Neuronal stem cell (in vitro differentiated cells): ENCODE data around the gene DCST1.
A peak's percentile ranks its signal among the peaks of the same experiment; 100 is the strongest.

Experiments
- DNase-seq: peaks from one replicate; pipeline ENCODE4 v3.0.0-alpha.2; 2013; ENCODE audit warnings: low spot score
- H2AFZ ChIP-seq: one replicate; pipeline ENCODE4 v1.6.1; 2013; ENCODE audit warnings: mild to moderate bottlenecking, low read length, inconsistent platforms
- H2AK5ac ChIP-seq: 2 replicates; pipeline ENCODE4 v1.6.1; 2013; ENCODE audit warnings: low read depth, mild to moderate bottlenecking, inconsistent platforms, low read length, moderate library complexity, mixed read lengths
- H2BK120ac ChIP-seq: 2 replicates; pipeline ENCODE4 v1.6.1; 2013; ENCODE audit warnings: low read depth, mild to moderate bottlenecking, inconsistent platforms, low read length, moderate library complexity, mixed read lengths
- H2BK12ac ChIP-seq: one replicate; pipeline ENCODE4 v1.6.1; 2013; ENCODE audit warnings: low read length, inconsistent platforms
- H2BK15ac ChIP-seq: 2 replicates; pipeline ENCODE4 v1.6.1; 2013; ENCODE audit warnings: mild to moderate bottlenecking, low read length, inconsistent platforms, mixed read lengths
- H2BK5ac ChIP-seq: one replicate; pipeline ENCODE4 v1.6.1; 2013; ENCODE audit warnings: inconsistent platforms, mild to moderate bottlenecking, low read length, moderate library complexity
- H3K14ac ChIP-seq: one replicate; pipeline ENCODE4 v1.6.1; 2013; ENCODE audit warnings: low read length, inconsistent platforms
- H3K18ac ChIP-seq: 2 replicates; pipeline ENCODE4 v1.6.1; 2013; ENCODE audit warnings: low read length, inconsistent platforms
- H3K23ac ChIP-seq: 2 replicates; pipeline ENCODE4 v1.6.1; 2013; ENCODE audit warnings: low read depth, mild to moderate bottlenecking, mixed read lengths, low read length, inconsistent platforms; ENCODE audit not compliant: poor library complexity
- H3K27ac ChIP-seq: replicated peaks from 3 replicates; pipeline ENCODE4 v1.5.1; 2013; ENCODE audit warnings: low read length, inconsistent platforms
- H3K27me3 ChIP-seq, 3 experiments: 2 replicates each; pipeline ENCODE4 v1.6.1; 2013; ENCODE audit warnings: low read length in 3 of 3, mild to moderate bottlenecking in 2 of 3, inconsistent platforms in 1 of 3, low read depth in 1 of 3, mixed read lengths in 1 of 3, moderate library complexity in 1 of 3; ENCODE audit not compliant: control insufficient read depth in 3 of 3, insufficient read depth in 3 of 3
- H3K36me3 ChIP-seq, 2 donors: replicated peaks in 1 of 2; 2 replicates each; pipeline ENCODE4 v1.6.1; 2013; ENCODE audit warnings: low read length in 2 of 2; ENCODE audit not compliant: control insufficient read depth in 2 of 2, insufficient read depth in 2 of 2
- H3K4ac ChIP-seq: 2 replicates; pipeline ENCODE4 v1.6.1; 2013; ENCODE audit warnings: inconsistent platforms, mild to moderate bottlenecking, low read length, moderate library complexity
- H3K4me1 ChIP-seq, 2 donors: 1 replicate in 1 of 2; 2 replicates in 1 of 2; pipeline ENCODE4 v1.6.1; 2013; ENCODE audit warnings: low read length in 2 of 2, low read depth in 1 of 2; ENCODE audit not compliant: control insufficient read depth in 2 of 2, insufficient read depth in 1 of 2
- H3K4me2 ChIP-seq: one replicate; pipeline ENCODE4 v1.6.1; 2013; ENCODE audit warnings: mild to moderate bottlenecking, low read length, inconsistent platforms; ENCODE audit not compliant: insufficient read depth, poor library complexity, severe bottlenecking
- H3K4me3 ChIP-seq, 2 donors: 2 replicates each; pipeline ENCODE4 v1.5.1; 2013; ENCODE audit warnings: low read length in 2 of 2, mild to moderate bottlenecking in 2 of 2, inconsistent platforms in 1 of 2, moderate library complexity in 1 of 2
- H3K79me1 ChIP-seq: one replicate; pipeline ENCODE4 v1.6.1; 2013; ENCODE audit warnings: low read depth, mild to moderate bottlenecking, inconsistent platforms, low read length, moderate library complexity
- H3K9ac ChIP-seq: one replicate; pipeline ENCODE4 v1.6.1; 2013; ENCODE audit warnings: mild to moderate bottlenecking, low read depth, low read length, inconsistent platforms; ENCODE audit not compliant: poor library complexity
- H3K9me3 ChIP-seq, 2 donors: replicated peaks in 1 of 2; 2 replicates each; pipeline versions ENCODE3 to v1.6.1; 2013; ENCODE audit warnings: low read length in 2 of 2, mild to moderate bottlenecking in 2 of 2, inconsistent platforms in 1 of 2, low read depth in 1 of 2, mixed read lengths in 1 of 2, moderate library complexity in 1 of 2; ENCODE audit not compliant: control insufficient read depth in 2 of 2, insufficient read depth in 1 of 2
- H4K8ac ChIP-seq: one replicate; pipeline ENCODE4 v1.6.1; 2013; ENCODE audit warnings: low read depth, mild to moderate bottlenecking, inconsistent platforms, low read length, moderate library complexity
- H4K91ac ChIP-seq: one replicate; pipeline ENCODE4 v1.6.1; 2013; ENCODE audit warnings: low read length, low read depth, mild to moderate bottlenecking, inconsistent platforms; ENCODE audit not compliant: poor library complexity
- WGBS, 2 donors: extraction: QIAGEN DNeasy Blood & Tissue Kit; methylation state at CpG; one replicate each; pipeline ENCODE4 v1.1.7; 2013; ENCODE audit warnings: missing lambda C conversion rate in 2 of 2, mixed read lengths in 1 of 2; ENCODE audit not compliant: insufficient read length in 2 of 2, insufficient replicate concordance in 1 of 2; ENCODE audit errors: extremely low coverage in 2 of 2; 5-methylcytosine and 5-hydroxymethylcytosine counted together

Gene DCST1

DNA sequence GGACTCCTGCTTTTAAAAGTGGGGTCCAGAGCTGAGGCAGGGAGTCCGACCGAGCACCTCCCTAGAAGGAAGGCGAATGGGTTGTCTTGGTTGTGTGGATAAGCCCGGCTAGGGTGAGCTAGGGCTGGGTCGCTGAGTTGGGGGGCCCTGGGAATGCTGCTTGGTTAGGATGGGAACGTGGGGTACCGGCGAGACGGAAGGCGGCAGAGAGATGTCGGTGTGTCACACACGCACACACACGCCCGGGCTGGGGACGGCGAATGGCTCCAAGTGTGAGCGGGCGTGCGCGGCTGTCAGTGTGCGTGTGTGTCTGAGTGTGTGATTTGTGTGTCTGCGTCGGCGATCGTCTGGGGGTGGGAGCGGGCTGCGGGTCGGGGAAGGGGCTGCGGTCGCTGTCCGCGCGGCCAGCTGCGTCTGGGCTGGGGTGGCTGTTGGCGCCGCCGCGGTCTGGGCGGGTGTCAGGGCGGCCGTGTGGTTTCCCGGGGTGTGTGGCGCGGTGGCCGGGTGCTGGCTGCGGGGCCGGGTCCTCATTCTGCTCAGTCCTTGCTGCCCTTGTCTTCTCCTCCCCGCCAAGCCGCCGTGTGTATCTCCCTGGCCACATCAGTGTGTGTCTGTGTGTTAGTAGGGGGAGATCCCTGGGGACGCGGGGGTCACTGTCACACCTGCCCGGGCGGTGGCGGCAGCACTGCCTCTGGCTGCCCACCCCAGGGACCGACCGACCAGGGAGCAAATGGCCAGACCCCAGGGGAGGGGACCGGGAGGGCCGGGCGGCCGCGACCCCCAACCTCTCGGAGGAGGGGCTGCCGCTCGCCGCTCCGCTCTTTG, 46.1 kb downstream of the DCST1 start:
- Histone ChIP-seq H4K91ac (no peak overlapping the region), H3K14ac (peak overlapping the region; percentile 28), H3K27me3 (peaks cover 30 to 54% (median 37%) of the 10 kb centered on the region in 3 experiments), H2AK5ac (peak overlapping the region; percentile 86), H2BK12ac (peak overlapping the region; percentile 69), H2BK15ac (peak overlapping the region; percentile 88), H3K4me2 (peak overlapping the region; percentile 98), H2BK120ac (peak overlapping the region; percentile 23), H3K9ac (peak overlapping the region; percentile 93), H3K18ac (peak overlapping the region; percentile 98), H2BK5ac (peak overlapping the region; percentile 44), H2AFZ (peak overlapping the region; percentile 80), H3K4me3 (peak overlapping the region; percentile 74 to 88), H4K8ac (no peak overlapping the region), H3K4ac (no peak overlapping the region), H3K9me3 (peaks cover 0 to 2% of the 10 kb centered on the region in 2 donors), H3K79me1 (no peaks in the 10 kb centered on the region), H3K36me3 (no peaks in the 10 kb centered on the region), H3K23ac (peak overlapping the region; percentile 90), H3K27ac (no peak overlapping the region), H3K4me1 (peaks cover 30 to 50% of the 10 kb centered on the region in 2 donors)
- no CpG with 5 or more reads among the region's 67 CpGs for WGBS, 2 donors
- DNase-seq = no peak

DNA sequence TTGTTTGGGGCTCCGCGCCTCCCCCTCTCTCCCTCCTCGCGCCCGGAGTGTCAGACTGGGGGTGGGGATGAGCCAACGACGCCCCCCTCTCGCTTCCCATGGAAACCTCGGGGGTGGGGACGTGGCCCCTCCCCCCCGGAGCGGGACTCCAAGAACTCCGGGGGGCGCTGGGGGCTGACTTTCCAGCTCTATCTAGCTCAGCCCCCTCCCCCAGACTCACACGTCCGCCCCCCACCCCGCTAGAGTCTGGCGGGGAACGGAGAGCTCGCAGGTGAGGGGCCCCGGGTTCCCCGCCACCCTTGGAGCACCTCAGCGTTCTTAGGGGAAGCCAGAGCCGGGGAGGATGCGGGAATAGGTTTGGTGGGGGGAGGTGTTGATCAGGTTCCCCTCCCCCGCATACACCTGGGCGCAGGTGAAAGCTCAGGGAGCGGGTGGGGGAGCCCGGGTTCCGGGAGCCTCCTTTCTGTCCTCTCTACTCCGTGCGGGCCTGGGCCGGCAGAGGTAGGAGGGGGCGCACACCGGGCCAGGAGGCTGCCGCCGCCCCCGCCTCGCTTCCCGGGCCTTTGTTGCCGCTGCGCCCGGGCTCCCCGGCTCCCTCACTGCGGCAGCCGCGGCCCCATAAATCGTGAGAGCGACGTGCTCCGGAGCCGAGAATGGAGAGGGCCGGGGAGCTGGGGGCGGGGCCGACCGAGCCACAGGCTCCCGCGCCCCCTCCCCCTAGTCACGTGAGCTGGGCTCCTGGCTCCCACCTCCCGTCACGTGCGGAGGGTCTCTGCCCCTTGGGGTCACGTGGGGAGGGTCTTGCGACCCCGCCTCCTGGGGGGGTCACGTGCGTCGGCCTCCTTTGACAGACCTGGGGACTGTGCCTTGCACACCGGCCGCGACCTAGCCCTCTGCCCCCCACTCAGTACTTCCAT, 46.9 kb downstream of the DCST1 start:
- Histone ChIP-seq H3K4me1 (peaks cover 32 to 49% of the 10 kb centered on the region in 2 donors), H3K27me3 (peaks cover 30 to 54% (median 37%) of the 10 kb centered on the region in 3 experiments), H4K8ac (peak overlapping the region; percentile 84), H2BK5ac (peak overlapping the region; percentile 44), H2BK120ac (peak overlapping the region; percentile 20), H3K4ac (no peak overlapping the region), H2BK12ac (peak overlapping the region; percentile 78), H3K9ac (peak overlapping the region; percentile 93), H2BK15ac (peak overlapping the region; percentile 88), H3K27ac (no peak overlapping the region), H3K36me3 (no peaks in the 10 kb centered on the region), H2AFZ (peak overlapping the region; percentile 80), H3K18ac (peak overlapping the region; percentile 98), H3K23ac (peak overlapping the region; percentile 90), H3K14ac (no peak overlapping the region), H4K91ac (no peak overlapping the region), H3K79me1 (no peaks in the 10 kb centered on the region), H3K4me3 (peak overlapping the region; percentile 74 to 88), H2AK5ac (peak overlapping the region; percentile 86), H3K4me2 (peak overlapping the region; percentile 98), H3K9me3 (peaks cover 0 to 2% of the 10 kb centered on the region in 2 donors)
- no CpG with 5 or more reads among the region's 71 CpGs for WGBS, 2 donors
- peak; percentile 89 for DNase-seq

DNA sequence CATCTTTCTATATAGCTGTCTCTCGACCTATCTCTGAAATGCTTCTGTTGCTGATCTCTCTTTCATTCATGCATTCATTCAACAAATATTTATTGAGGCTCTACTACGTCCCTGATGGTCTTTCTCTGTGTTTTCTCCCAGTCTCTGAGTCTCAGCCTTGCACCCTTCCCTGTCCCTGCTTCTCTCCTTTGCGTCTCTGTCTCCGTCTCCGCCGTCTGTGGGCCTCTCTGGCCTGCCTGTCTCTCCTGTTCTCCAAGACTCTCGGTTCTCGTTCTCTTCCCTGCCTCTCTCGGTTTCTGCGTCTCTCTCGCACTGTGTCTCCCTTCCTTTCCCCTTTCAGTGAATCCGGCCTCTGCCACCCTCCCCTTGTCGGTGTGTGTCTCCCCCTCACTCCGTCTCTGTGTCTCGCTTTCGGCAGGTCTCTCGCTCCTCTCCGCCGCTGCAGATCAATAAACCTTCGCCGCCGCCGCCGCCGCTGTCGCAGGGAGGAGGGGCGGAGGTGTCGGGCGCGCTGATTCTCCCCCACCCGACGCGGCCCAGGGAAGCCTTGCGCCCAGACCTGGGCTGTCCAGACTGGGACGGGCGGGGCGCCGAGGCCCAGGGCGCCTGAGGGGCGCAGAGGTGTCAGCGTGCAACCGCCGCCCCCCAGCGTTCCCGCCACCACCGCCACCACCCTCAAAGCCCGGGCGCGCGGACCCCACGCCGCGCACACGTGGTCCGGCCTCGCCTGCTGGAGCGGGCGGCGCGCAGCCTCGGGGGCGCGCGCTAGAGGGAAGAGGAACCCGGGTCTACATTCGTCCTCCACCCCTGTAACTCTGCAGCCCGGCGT, 48.1 kb downstream of the DCST1 start:
- Histone ChIP-seq H3K36me3 (no peaks in the 10 kb centered on the region), H3K4me3 (peak overlapping the region; percentile 68 to 74), H3K27me3 (peaks cover 30 to 54% (median 37%) of the 10 kb centered on the region in 3 experiments), H3K4ac (no peak overlapping the region), H2BK120ac (no peak overlapping the region), H3K9me3 (peaks cover 0 to 2% of the 10 kb centered on the region in 2 donors), H4K91ac (no peak overlapping the region), H3K23ac (peak overlapping the region; percentile 53), H2AFZ (peak overlapping the region; percentile 80), H2BK5ac (no peak overlapping the region), H3K4me2 (peak overlapping the region; percentile 98), H3K18ac (peak overlapping the region; percentile 91), H3K4me1 (peaks cover 39 to 41% of the 10 kb centered on the region in 2 donors), H2BK12ac (peak overlapping the region; percentile 76), H3K79me1 (peaks cover 4% of the 10 kb centered on the region), H3K14ac (no peak overlapping the region), H2AK5ac (peak overlapping the region; percentile 76), H4K8ac (no peak overlapping the region), H3K9ac (peak overlapping the region; percentile 79), H2BK15ac (peak overlapping the region; percentile 23), H3K27ac (no peak overlapping the region)
- WGBS, 2 donors = no CpG with 5 or more reads among the region's 68 CpGs
- DNase-seq = no peak
